Epidermal melanocyte (primary cell): Measurements from ENCODE around the gene SPOCD1.

Source experiments
- DNase-seq: peaks from one replicate; pipeline ENCODE4 v3.0.0; 2011; ENCODE audit warnings: low spot score; ENCODE audit not compliant: insufficient read length

Gene SPOCD1

DNA sequence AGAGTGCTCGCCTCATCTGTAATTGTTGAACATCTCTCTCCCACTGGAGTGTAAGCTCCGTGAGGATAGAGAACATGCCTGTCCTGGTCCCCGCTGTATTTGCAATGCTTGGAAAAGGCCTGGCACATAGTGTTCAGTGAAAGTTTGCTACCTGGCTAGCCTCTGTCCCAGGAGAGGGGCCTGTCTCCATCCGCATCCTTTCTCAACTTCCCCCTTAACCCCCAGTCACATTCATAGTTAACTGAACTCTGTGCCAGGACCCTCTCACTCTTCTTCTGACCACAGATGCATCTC lies 15.2 kb downstream of the SPOCD1 start:
- no peak for DNase-seq

DNA sequence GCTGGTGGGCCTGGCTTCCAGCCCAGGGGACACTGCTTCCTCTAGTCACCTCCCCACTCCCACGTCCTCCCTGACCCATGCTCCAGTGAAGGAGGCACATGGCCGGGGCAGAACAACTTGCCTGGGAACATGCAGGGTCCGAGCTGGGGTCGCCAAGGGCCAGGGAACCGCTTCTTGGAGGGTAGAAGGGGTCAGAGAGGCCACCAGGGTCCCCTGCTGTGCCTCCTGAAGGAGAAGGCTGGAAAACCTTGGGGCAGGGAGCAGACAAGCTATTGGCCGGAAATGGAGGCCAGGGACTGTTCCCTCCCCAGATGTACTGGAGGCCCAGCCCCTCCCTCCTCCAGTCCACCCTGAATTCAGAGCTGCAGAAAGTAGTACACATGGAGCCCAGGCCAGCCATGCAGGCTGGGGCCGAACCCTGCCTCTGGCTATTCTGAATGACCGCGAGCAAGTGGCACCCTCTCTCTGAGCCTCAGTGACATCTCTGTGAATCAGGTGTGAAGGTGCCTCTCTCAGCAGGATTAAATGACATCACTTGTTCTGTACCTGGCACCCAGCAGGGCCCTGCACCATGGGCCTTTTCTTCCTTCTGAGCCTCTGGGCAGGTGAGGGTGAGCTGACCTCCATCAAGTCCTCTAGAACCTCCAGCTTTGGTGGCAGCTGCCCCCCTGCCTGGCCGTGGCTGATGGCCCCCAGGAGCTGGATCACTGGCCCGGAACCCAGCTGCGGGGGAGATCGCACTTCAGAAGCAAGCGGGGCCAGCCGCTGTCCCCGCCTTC lies 15.7 kb downstream of the SPOCD1 start:
- no peak for DNase-seq

DNA sequence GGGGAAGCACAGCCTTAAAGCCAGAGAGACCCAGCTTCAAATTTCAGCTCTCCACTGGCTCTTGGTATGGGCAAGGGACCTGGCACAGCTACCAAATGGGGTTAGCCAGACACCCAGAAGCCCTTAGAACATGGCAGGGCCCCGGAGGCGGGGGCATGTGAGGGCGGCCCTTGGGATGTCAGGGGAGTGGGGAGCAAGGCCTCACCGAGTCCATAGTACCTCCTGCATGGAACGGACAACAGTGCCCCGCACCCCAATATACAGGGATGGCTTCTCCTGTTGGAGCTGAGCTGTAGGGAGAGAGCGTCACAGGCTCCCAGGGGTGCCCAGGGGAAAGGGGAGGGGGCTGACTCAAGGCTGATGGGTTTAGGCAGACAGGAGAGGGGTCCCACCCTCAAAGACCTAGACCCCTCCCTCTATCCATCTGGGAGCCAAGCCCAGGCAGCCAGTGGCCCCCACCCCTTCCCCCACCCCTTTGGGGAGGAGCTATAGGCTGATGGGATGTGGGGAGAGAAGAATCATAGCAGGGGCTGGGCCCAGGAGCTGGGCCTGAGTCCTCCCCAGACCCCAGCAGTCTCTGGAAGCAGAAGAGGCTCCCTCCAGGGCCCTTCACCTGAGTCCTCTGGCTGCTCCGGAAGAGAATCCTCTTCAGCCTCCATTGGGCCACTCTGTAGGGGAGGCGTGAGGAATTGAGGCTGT lies 16.5 kb downstream of the SPOCD1 start:
- no peak for DNase-seq

DNA sequence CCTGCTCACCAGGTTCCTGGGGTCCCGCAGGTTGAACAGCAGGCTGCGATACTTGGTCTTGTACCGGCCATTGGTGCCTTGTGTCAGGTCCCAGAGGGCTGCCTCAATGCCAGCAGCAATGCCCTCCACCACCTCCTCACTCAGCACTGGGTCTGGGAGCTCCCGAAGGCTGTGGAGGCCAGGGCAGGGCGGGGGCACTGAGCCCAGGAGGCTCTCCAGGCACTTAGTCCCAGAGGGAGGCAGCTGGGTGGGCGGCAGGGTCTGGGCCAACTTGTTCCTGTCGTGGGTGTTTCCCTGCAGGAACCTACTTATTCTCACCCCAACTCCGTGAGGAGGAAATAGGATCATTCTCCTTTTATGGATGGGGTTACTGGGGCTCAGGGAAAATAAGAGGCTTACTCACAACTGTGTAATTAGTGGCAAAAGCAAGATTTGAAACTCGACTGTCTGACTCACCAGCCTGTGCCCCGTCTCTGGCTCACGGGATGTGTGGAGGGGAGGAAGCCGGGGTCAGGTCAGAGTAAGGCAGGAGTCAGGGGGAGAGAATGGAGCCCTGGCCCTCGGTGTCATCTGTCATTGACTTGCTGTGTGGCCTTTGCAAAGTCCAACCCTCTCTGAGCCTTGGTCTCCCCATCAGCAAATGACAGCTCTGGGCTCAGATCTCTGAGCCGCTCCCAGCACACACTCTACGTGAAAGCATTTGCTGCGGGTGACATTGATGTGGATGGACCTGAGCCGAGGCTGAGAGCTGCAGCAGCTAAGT lies 17.2 kb downstream of the SPOCD1 start:
- DNase-seq = no peak

DNA sequence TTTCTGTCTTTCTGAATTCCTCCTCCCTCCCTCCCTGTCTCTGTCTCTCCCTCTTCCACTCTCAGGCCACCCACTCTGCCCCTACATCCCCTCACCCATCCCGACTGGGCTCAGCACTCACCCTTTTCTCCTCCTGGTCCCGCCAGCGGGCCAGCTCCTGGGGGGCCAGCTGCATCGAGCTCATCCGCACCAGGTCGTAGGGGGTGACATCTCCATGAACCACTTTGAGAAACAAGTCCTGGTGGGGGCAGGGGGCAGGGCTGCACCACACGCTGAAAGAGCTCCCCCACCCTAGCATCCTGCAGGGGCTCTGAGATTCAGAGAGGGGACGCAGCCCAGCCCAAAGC lies 17.8 kb downstream of the SPOCD1 start:
- DNase-seq = no peak

DNA sequence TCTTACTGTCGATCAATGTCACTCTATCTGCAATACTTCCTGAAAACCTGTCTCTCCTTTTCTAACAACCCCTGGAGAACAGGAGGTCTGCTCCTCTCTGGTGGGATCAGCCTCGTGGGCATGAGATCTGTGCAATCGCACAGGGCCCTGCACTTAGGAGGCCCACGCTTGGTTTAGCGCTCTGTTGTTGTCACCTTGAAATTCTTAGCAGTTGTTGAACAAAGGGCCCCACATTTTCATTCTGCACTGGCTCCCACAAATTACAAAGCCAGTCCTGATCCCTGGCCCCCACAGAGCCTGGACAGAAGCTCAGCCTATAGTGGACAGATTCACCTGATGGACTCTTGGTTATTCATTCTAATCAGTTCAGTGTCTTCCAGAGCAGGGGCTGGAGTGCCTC lies 18.6 kb downstream of the SPOCD1 start:
- DNase-seq = no peak

DNA sequence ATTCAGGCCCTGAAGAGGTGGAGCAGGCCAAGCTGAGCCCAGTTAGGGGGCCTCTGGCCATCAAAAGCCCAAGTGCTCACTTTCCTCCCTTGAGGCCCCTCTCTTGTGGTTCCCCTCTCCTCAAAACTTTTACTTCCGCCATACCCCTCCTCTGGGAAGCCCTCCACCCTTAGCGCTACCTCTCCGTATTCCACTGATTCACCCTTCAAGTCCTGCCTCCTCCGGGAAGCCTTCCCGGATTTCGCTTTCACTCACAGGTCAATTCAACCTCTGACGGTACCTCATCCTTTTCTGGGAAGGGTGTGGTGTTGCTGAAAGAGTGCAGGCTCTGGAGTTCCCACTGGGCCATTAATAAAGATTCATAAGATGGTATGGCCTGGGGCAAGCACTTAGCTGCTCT lies 19.1 kb downstream of the SPOCD1 start:
- no peak for DNase-seq

DNA sequence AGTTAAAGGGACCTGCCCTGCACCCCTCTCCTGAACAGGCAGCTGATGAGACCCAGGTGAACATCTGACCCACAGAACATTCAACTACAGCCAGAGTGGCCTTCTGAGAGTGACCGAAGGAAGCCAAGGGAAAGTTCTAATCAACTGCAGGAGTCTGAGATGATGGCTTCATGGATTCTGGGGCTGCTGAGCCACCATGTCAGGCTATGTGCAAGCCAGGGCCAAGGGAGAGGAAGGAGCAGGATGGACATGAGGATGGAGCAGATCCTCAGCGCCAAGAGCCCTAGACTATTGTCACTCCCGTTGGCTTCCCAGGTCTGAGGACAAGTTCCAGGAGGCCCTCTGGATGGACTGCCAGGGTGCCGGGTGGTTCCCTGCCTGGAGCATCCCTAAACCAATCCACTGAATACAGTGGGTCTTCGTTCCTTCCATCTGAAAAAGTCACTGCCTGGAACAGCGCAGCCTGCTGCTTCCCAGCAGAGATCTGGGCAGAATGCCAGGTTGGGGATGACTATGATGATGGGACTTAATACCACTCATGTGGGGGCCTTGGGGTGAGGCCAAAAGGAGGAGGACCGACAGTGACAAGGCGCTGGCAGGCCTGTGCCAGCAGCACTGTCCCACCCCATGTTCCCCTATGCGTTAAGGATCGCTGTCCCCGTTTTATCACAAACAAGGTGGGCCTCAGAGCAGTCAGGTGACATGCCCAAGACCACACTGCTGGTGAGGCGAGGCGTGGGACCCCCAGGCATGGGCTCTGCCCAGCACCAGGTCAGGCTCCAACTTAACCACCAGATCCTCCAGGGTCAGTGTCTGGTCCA lies 19.8 kb downstream of the SPOCD1 start:
- DNase-seq = no peak

DNA sequence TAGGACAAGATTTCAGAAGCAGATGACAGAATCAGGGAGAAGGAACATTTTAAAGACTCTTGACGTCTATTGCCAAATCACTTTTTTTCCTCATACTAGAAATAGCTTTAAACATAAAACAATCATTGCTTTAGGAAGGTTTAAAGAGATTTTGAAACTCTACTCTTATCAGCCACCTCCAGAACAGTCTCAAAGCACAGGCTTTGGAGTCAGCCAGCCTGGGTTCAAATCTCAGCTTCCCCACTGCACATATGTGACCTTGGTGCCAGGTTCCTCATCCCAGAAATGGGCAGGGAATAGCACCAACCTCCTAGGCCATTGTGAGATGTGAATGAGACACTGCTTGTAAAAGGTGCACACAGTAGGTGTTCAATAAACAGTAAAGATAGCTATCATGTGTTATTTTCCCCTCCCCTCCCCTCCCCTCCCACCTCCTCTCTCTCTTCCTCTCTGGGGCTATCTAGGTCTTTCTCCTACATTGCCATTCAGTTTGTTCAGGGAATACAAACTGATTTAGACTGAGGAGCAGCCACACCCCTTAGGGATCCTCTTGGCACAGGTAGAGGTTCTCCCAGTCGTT lies 20.6 kb downstream of the SPOCD1 start:
- DNase-seq = no peak

DNA sequence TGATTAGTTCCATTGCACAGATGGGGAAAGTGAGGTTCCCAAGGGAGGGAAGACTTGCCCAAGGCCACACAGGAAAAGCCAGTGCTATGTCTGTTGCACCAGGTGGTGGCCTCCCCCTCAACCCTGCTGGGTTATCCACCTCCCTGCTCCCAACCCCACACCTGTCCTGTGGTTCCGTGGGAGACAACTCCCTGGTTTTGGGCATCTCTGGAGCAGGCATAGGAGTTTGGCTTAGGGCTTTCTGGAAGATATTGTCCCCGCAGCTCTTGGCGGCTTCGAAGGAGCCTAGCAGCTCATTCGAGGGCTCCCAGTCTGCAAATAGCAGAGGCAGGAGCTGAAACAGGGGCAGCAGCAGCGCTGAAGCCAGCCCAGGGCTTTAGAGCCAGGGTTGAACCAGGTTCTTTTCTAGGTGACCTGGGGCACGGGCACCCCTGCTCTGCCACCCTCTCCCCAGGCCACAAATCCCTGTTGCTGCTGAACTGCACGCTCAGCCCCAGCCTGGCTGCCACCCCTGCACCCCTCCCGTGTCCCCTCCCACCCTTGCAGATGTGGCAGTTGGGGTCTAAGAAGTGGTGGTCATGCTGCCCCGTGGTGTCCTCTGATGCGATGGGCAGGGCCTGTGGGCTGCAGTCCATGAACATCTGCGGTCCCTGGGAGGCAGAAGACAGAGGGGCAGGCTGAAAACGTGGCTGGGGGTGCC lies 22.1 kb downstream of the SPOCD1 start:
- DNase-seq = no peak

DNA sequence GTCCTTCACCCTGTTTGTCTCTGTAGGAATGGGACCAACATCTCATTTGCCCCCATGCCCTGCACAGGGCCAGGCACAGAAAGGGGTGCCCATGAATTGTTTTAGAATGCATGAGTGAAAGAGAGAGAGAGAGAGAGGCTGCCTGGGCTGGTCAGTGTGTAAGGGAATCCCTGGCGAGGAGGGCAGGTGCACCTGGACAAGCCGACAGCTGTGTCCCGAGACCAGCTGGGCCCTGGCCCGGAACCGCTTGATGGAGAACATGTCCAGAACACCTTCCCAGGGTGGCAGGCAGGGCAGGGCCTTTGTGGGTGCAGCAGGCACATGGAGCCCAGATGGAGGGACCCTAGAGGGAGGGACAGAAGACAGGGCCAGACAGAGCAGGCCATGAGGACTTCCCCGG lies 22.7 kb downstream of the SPOCD1 start:
- no peak for DNase-seq

DNA sequence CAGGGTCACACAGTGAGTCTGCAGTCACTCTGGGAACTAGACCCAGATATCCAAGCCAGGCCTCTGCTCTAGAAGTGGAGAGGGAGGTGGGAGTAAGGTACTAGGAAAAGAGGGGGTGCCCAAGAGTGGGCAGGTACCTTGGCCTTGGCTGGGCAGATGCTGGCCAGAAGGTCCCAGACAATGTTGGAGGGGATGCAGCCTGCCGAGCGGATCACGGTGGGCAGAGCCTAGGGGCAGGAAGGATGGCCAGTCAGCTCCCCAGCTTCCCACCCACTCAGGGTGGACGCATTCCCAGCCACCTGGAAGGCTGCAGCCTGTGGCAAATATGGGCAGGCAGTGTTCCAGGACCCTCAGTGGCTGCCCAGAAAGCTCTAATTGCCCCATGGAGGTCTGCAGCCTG lies 23.3 kb downstream of the SPOCD1 start:
- no peak for DNase-seq

DNA sequence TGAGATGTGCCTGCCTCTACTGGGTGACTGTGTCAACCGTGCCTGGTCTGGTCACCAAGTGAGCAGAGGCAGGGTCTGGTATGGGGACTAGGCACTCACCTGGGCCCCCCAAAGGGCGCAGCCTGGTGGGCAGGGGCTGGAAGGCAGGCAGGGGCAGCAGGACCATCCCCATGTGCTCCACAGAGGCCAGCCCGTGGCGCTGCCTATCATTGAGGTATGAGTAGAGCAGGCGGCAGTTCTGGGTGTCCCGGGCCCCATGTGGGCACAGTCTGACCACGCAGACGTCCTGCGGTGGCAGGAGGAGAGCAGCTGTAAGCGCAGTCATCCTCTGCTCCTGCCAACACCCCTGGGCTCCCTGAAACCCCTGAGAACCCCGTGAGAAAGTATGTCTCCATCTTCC lies 23.7 kb downstream of the SPOCD1 start:
- DNase-seq = no peak

DNA sequence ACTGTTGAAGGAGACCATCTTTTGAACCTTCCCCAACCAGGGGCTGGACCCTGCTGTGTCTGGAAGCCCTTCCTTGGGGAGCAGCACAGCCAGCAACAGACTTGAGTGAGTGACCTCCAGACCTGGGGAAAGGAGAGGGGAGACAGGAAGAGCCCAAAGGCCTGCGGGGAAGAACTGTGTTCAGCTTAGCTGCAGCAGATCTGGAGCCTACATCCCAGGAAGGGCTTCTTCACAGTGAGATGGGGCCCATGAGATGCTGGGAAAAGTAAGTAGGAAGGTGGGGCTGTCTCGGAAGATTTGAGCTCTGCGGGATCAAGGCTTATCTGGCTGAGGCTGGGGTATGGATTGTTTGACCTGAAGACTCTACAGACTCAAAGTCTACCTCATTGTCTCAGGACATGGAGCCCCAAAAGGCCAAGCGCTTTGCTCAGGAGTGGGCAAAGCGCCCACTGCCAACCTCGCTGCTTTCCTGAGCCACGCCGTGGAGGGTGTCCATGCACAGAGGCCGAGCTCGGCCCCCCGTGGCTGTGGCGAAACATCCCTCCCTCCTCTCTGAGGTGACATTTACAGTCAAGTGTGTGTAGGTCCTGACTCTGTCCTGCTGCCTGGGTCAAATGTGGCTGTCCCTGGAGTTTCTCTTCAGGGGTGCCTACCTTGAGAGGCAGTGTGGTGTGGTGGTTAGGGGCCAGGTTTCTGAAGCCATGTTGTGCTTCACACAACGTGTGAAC lies 24.5 kb downstream of the SPOCD1 start:
- DNase-seq = no peak

DNA sequence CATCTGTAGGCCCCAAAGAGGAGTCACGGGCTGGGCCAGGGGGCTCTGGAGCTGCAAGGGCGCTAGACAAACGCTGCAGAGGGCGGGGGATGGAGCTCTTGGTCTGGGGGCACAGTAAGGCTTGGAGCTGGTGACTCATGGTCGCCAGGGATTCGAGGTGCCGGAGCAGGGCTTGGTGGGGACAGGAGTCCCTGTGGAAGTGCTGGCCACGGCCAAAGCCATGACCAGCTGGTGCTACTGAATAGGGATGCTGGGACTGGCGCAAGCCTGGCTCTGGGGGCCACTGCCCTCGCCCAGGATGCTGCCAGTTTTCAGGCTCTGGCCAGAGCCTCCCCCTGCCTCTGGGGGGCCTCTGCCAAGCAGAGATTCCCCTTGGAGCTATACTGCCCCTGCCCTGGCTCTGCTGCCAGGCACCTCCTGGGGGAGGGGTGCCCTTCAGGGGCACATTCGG lies 25.2 kb downstream of the SPOCD1 start:
- no peak for DNase-seq

DNA sequence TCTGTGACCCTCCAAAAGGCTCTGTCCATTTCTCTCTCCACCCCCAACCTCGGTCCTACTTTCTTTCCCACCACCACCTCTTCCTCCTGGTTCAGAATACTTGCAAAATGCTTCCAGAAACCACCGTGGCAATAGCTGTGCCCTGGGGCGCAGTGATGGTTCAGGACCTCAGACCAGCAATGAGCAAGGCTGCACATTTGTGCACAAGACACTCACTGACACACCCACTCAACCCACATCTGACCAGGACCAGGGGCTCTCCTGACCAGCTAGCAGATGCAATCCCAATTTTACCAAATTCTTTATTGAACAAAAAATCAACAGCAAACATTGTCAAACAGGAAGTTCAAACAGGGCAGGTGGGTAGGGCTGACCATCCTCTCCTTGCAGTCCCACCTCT lies 25.7 kb downstream of the SPOCD1 start:
- no peak for DNase-seq

DNA sequence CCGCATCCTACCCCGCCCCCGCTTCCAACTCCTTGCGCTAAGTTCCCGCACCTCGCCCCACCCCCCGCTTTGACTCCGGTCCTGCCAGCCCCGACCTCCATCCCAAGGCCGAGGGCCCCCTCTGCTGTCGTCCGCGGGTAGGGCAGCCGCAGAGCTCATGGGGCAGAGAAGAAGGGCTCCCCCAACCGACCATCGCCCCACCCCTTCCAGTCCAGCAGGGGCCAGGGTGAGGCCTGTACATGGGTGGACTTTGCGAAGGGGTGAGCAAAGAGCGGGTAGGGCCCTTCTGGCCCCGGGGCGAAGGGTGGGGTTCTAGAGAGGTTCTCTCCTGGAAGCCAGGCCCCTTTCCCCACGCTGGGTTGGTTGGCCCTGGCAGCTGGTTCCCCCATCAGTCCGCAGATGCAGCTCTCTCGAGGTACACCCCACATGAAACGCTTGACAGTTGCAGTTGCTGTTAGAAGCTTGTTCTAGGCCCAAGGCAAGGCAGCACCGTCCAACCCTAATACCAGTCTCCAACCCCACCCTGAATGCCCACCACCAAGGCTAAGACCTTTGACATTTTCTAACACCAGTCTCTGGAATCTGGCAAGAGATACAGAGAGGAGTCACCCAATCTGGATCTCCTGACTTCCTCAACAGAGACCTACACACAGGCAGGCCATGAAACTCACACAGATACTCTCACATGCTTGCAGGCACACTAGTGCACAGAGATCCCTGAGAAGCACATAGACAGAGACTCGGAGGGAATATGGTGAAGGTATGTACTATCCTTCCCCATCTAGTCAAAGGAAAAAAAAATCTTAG lies 26.4 kb downstream of the SPOCD1 start:
- peak; percentile 91 for DNase-seq

DNA sequence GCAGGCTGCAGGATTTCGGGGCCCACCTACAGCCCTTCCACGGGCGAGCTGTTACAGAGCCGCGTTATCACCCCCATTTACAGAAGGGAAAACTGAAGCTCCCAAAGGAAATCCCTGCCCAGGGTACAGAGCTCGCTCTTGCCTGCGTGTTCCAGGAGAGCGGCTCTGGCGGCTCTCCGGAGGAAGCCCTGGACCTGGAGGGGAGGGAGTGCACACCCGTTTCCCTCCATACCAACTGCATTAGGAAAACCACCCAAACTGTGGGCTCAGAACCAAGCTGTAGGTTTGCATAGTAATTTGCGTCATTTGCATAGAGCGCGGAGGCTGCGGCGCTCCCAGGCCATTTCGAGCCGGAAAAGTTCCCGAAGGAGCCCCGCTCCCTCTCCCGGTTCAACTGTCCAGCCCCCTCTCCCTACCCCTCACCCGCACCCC lies 27.0 kb downstream of the SPOCD1 start:
- no peak for DNase-seq

DNA sequence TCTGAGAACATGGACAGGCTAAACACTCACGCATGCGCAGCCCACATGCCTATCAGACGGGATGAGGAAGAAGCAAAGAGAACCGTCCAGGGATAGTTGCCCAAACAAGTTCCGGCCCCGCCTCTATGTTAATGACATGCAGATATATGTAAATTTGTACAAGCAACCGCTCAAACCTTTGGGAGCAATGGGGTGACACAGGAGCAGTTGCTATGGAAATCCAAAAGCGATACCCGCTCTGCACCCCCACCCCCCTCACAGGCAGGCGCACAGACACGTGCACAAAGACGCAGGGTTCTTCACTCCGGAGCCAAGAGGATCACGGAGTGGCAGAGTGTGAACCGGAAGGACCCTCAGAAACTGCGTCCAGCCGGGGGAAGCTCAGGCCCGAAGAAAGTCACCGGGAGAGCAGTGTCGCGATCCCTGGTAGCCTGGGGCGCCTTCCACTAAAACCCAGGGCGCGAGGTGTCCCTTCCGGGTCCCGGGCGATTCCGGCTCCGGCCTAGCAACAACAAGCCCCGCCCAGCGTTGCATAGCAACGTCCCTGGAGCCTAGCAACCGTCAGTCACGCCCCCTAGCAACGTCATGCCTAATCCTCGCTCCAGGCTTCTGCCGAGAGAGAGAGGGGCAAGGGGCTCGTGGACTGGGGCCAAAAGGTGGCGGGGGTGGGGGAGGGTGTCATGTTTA lies 27.5 kb downstream of the SPOCD1 start:
- peak; percentile 85 for DNase-seq
